Smooth muscle cell (in vitro differentiated cells): ENCODE data around the gene TBC1D21. TPM values are rescaled to one million over a fixed set of nuclear protein-coding genes. Genes with fewer than 3 reads are reported as not detected.

Experiments
- DNase-seq: peaks from one replicate; lab custom pipeline; 2025; ENCODE audit not compliant: unreplicated experiment; lab: John Stamatoyannopoulos, UW
- H2AFZ ChIP-seq: fragments of 200-600 bp; sonication (generic); 2 replicates; pipeline ENCODE4 v1.6.0; 2016; ENCODE audit warnings: antibody characterized with exemption, low read depth, mild to moderate bottlenecking
- H3F3A ChIP-seq: fragments of 200-600 bp; sonication (generic); 2 replicates; pipeline ENCODE4 v1.6.0; 2017; ENCODE audit warnings: antibody characterized with exemption, low read depth
- H3K27ac ChIP-seq: fragments of 200-600 bp; sonication (generic); 2 replicates; pipeline ENCODE4 v1.5.1; 2016; ENCODE audit warnings: low read depth, mild to moderate bottlenecking
- H3K27me3 ChIP-seq: fragments of 200-600 bp; sonication (generic); 2 replicates; pipeline ENCODE4 v1.6.1; 2016; ENCODE audit warnings: low read depth, mild to moderate bottlenecking
- H3K36me3 ChIP-seq: fragments of 200-600 bp; sonication (generic); 2 replicates; pipeline ENCODE4 v1.5.1; 2016; ENCODE audit warnings: low read depth
- H3K4me1 ChIP-seq: fragments of 200-600 bp; sonication (generic); 2 replicates; pipeline ENCODE4 v1.5.1; 2016; ENCODE audit warnings: low read depth
- H3K4me2 ChIP-seq: fragments of 200-600 bp; sonication (generic); 2 replicates; pipeline ENCODE4 v1.6.0; 2016; ENCODE audit warnings: mild to moderate bottlenecking
- H3K4me3 ChIP-seq: fragments of 200-600 bp; sonication (generic); 2 replicates; pipeline ENCODE4 v1.5.1; 2016; ENCODE audit warnings: mild to moderate bottlenecking
- H3K79me2 ChIP-seq: fragments of 200-600 bp; sonication (generic); 2 replicates; pipeline ENCODE4 v1.6.0; 2016; ENCODE audit warnings: low read depth, mild to moderate bottlenecking
- H3K9ac ChIP-seq: fragments of 200-600 bp; sonication (generic); 2 replicates; pipeline ENCODE4 v1.6.0; 2016; ENCODE audit warnings: low read depth
- H3K9me3 ChIP-seq: fragments of 200-600 bp; sonication (generic); replicated peaks from 2 replicates; pipeline ENCODE4 v1.5.1; 2016; ENCODE audit warnings: low read depth
- H4K20me1 ChIP-seq: fragments of 200-600 bp; sonication (generic); 2 replicates; pipeline ENCODE4 v1.6.0; 2016; ENCODE audit warnings: low read depth
- CTCF ChIP-seq: fragments of 200-600 bp; sonication (generic); IDR thresholded peaks from 2 replicates; pipeline ENCODE4 v1.5.1; 2017; ENCODE audit warnings: borderline replicate concordance, mild to moderate bottlenecking, antibody characterized with exemption; ENCODE audit not compliant: insufficient read depth, poor library complexity, severe bottlenecking
- WGBS: methylation state at CpG from one replicate; pipeline ENCODE4 v1.1.7; 2016; ENCODE audit warnings: low lambda C conversion rate; 5-methylcytosine and 5-hydroxymethylcytosine counted together
- polyA plus RNA-seq: library from polyadenylated mRNA; unstranded; fragments of >200 nt; fragmentation: Nextera tagmentation; extraction: Ambion mirVana; gene quantifications from 2 replicates; pipeline ENCODE4 v1.2.1, GENCODE V29; 2016
- total RNA-seq: library from RNA; depleted of rRNA; stranded (reverse); fragments of >200 nt; gene quantifications from 2 replicates; pipeline ENCODE4 v1.2.3, GENCODE V29; 2014

Gene TBC1D21
- total RNA-seq, result not detected in 2 replicates
- not detected in 2 replicates for polyA plus RNA-seq

- no peak within 1 kb of the TSS for H3K4me3 ChIP-seq
- DNase-seq, result no peak
- no peaks in the 10 kb centered on the region for H3K9me3 ChIP-seq
- no peaks in the 10 kb centered on the region for H4K20me1 ChIP-seq
- no peak within 1 kb of the TSS for H3K27ac ChIP-seq
- no peak within 1 kb of the TSS for H3K9ac ChIP-seq
- 74% methylated on average over 5 of the region's 5 CpGs for WGBS
- no peak within 1 kb of the TSS for H2AFZ ChIP-seq
- no peaks in the 10 kb centered on the region for H3F3A ChIP-seq
- peaks cover 24% of the 10 kb centered on the region for H3K27me3 ChIP-seq
- H3K36me3 ChIP-seq, result no peaks in the 10 kb centered on the region
- no peaks in the 10 kb centered on the region for H3K4me1 ChIP-seq
- H3K79me2 ChIP-seq, result no peaks in the 10 kb centered on the region
- TF ChIP-seq CTCF, result no peak
- no peak within 1 kb of the TSS for H3K4me2 ChIP-seq
Measured at GRCh38 chr15:73873456-73873855, at the start of gene TBC1D21. Gene TBC1D21 (plus strand): TSS chr15:73873564. CDS start chr15:73873710, 146 bp downstream.

GRCh38 chr15:73826711-73827251, 46.6 kb upstream of the TBC1D21 start:
- Histone ChIP-seq H3K79me2 (no peaks in the 10 kb centered on the region), H4K20me1 (no peaks in the 10 kb centered on the region), H3K4me3 (no peak overlapping the region), H3K9ac (no peak overlapping the region), H3K4me1 (no peaks in the 10 kb centered on the region), H3K4me2 (no peak overlapping the region), H3F3A (no peaks in the 10 kb centered on the region), H3K27ac (no peak overlapping the region), H3K9me3 (no peaks in the 10 kb centered on the region), H3K27me3 (peaks cover 13% of the 10 kb centered on the region), H2AFZ (no peak overlapping the region), H3K36me3 (no peaks in the 10 kb centered on the region)
- WGBS, result 74% methylated on average over 3 of the region's 3 CpGs
- DNase-seq, result no peak
- TF ChIP-seq CTCF, result no peak

- Histone ChIP-seq H3K9ac (no peak overlapping the region), H3K79me2 (no peaks in the 10 kb centered on the region), H3K4me2 (no peak overlapping the region), H3K27me3 (peaks cover 20% of the 10 kb centered on the region), H3K36me3 (no peaks in the 10 kb centered on the region), H3K4me1 (no peaks in the 10 kb centered on the region), H3K4me3 (no peak overlapping the region), H4K20me1 (no peaks in the 10 kb centered on the region), H3K27ac (no peak overlapping the region), H3F3A (no peaks in the 10 kb centered on the region), H2AFZ (no peak overlapping the region), H3K9me3 (no peaks in the 10 kb centered on the region)
- DNase-seq, result no peak
- 58% methylated on average over 2 of the region's 2 CpGs for WGBS
- TF ChIP-seq CTCF, result no peak
Measured at GRCh38 chr15:73829523-73829922, 43.8 kb upstream of the TBC1D21 start.

- 73% methylated on average over 1 of the region's 1 CpG for WGBS
- no peak overlapping the region for H3K27ac ChIP-seq
- H3K4me1 ChIP-seq, result no peaks in the 10 kb centered on the region
- no peak overlapping the region for H2AFZ ChIP-seq
- no peak for TF ChIP-seq CTCF
- no peaks in the 10 kb centered on the region for H3K79me2 ChIP-seq
- H3K4me2 ChIP-seq, result no peak overlapping the region
- no peak for DNase-seq
- H3K9ac ChIP-seq, result no peak overlapping the region
- no peaks in the 10 kb centered on the region for H3K36me3 ChIP-seq
- peaks cover 39% of the 10 kb centered on the region for H3K27me3 ChIP-seq
- no peaks in the 10 kb centered on the region for H3F3A ChIP-seq
- H4K20me1 ChIP-seq, result no peaks in the 10 kb centered on the region
- H3K4me3 ChIP-seq, result no peak overlapping the region
- H3K9me3 ChIP-seq, result no peaks in the 10 kb centered on the region
Measured at GRCh38 chr15:73832657-73833056, 40.7 kb upstream of the TBC1D21 start.
